GM10266 (cell line): ENCODE measurements around the gene UBASH3A.

Source experiments
- DNase-seq: peaks from one replicate; pipeline ENCODE4 v3.0.0; 2012; ENCODE audit errors: extremely low spot score
- CTCF ChIP-seq: IDR thresholded peaks from 2 replicates; pipeline ENCODE4 v1.5.1; 2012; ENCODE audit warnings: mild to moderate bottlenecking, low read depth; ENCODE audit not compliant: control insufficient read depth, insufficient read depth; ENCODE audit errors: missing control alignments

UBASH3A gene

DNA sequence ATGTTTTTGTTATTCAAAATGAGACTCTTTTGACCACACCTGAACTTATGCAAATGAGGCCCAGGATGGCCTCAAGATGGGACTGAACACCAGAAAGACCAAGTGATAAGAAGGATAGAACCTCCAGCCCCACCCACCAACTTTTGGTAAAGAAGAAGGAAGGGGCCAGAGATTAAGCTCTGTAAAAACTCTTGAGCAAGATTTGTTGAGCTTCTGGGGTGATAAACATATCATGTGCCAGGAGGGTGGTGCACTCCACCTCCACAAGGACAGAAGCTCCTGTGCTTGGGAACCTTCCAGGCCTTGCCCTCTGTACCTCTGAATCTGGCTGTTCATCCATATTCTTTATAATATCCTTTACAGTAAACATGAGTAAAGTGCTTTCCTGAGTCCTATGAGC lies 87.0 kb downstream of the UBASH3A start:
- no peak for TF ChIP-seq CTCF
- no peak for DNase-seq

GRCh38 chr21:42491328-42491727 lies 87.6 kb downstream of the UBASH3A start:
- DNase-seq: no peak
- no peak for TF ChIP-seq CTCF

GRCh38 chr21:42492201-42492600 lies 88.5 kb downstream of the UBASH3A start:
- no peak for DNase-seq
- TF ChIP-seq CTCF: no peak

DNA sequence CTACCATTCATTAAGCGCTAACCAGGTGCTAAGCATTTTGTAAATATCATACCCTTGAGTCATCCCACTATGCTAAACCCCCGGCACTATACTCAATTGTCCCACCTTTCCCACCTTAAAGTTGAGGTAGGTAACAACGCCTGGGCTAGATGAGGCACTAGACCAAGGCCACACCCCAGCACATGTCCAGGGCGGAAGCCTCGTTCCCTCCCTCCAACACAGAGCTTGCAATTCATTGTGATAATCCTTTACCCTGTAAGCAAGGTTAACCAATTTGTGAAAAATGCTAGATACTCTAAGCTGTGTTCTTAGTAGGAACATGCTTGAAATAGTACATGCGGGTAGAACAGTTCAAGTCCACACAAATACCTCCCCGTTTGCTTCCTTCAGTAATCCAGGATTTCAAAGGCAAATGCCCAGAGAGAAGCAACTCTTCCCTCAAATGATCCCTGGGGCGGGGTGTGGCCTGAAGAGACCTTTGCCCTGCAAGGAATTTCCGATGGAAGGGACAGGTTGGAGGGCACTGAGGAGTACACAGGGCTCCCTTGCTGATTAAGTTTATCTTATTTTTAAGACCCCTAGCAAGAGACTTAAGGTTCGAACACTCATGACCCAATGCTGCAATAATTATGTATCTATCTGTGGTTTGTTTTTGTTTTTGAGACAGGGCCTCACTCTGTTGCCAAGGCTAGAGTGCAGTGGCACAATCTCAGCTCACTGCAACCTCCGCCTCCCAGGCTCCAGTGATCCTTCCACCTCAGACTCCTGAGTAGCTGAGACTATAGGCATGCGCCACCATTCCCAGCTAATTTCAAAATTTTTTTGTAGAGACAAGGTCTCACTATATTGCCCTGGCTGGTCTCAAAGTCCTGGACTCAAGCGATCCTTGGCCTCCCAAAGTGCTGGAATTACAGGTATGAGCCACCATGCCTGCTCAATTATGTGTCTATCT lies 89.7 kb downstream of the UBASH3A start:
- no peak for TF ChIP-seq CTCF
- DNase-seq: no peak

DNA sequence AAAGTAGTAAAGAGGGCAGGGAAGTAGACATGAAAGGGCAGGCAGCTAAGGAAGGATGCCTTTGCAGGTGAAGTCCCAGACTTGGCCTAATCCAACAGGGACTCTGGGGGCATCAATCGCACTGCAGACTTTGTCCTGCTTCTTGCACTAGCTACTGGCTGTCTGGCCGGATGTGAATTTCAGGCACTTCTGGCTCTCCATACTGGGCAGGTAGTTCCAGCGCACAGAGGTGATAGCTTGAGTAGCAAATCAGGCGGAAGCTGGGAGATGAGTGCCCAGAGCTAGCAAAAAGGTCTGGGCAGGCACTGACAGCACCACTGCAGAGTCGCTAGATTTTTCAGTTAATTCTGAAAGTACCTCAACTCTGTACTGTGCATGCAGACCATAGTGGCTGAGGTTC lies 91.3 kb downstream of the UBASH3A start:
- TF ChIP-seq CTCF: no peak
- DNase-seq: no peak

DNA sequence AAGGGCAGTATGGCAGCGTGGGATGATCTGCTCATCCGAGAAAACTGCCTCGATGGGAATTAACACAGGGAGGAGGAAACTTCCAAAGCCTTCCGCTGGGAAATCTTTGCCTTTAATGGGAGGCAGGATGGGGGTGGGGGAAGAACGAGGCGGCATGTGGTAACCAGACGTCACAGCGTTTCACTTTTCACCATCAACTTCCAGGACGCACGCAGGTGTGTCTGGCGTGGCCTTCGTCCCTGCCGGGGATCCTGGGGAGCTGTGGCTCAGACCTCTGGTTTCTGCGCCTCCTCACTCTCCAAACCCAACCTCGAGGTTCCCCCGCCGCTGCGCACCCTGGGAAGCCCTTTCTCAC lies 92.0 kb downstream of the UBASH3A start:
- TF ChIP-seq CTCF: no peak
- no peak for DNase-seq

- peak; percentile 96 for DNase-seq
- TF ChIP-seq CTCF: no peak
Observed at GRCh38 chr21:42496120-42496838, 92.6 kb downstream of the UBASH3A start, which contains the start of gene RSPH1. TSS of gene RSPH1 (minus strand) at chr21:42496224. CDS start at chr21:42496186, 38 bp downstream.
